DOHH2 (cell line): ENCODE results near the gene PTGDS.

Source experiments
- H3F3A ChIP-seq: fragments of 200-600 bp; sonication (generic), shearing (Covaris generic); 2 replicates; pipeline ENCODE4 v1.6.0; 2016; ENCODE audit warnings: antibody characterized with exemption, mild to moderate bottlenecking; ENCODE audit not compliant: control insufficient read depth, insufficient read depth
- H3K27ac ChIP-seq: fragments of 200-600 bp; sonication (generic); 2 replicates; pipeline ENCODE4 v1.5.1; 2014; ENCODE audit warnings: low read depth, mild to moderate bottlenecking, low read length, moderate library complexity
- H3K27me3 ChIP-seq: fragments of 200-600 bp; sonication (generic); 2 replicates; pipeline ENCODE4 v1.6.1; 2014; ENCODE audit warnings: mild to moderate bottlenecking, low read length, mixed read lengths; ENCODE audit not compliant: control insufficient read depth
- H3K36me3 ChIP-seq: fragments of 200-600 bp; sonication (generic); 2 replicates; pipeline ENCODE4 v1.6.1; 2014; ENCODE audit warnings: mild to moderate bottlenecking, low read length, moderate library complexity, mixed read lengths; ENCODE audit not compliant: control insufficient read depth
- H3K4me1 ChIP-seq: fragments of 200-600 bp; sonication (generic); 2 replicates; pipeline ENCODE4 v1.6.1; 2014; ENCODE audit warnings: mild to moderate bottlenecking, low read length, mixed read lengths; ENCODE audit not compliant: control insufficient read depth
- H3K4me2 ChIP-seq: fragments of 200-600 bp; sonication (generic); 2 replicates; pipeline ENCODE4 v1.6.0; 2014; ENCODE audit warnings: mild to moderate bottlenecking, low read length, moderate library complexity
- H3K4me3 ChIP-seq: fragments of 200-600 bp; sonication (generic); 2 replicates; pipeline ENCODE4 v1.5.1; 2014; ENCODE audit warnings: mild to moderate bottlenecking, low read length, mixed read lengths
- H3K79me2 ChIP-seq: fragments of 200-600 bp; sonication (generic); 2 replicates; pipeline ENCODE4 v1.6.1; 2014; ENCODE audit warnings: mild to moderate bottlenecking, low read length, mixed read lengths; ENCODE audit not compliant: control insufficient read depth
- H3K9me2 ChIP-seq: fragments of 200-600 bp; sonication (generic); replicated peaks from 2 replicates; pipeline ENCODE4 v1.6.1; 2014; ENCODE audit warnings: mild to moderate bottlenecking, low read length, mixed read lengths; ENCODE audit not compliant: control insufficient read depth
- H3K9me3 ChIP-seq: fragments of 200-600 bp; sonication (generic); 2 replicates; pipeline ENCODE4 v1.6.1; 2014; ENCODE audit warnings: antibody characterized with exemption, low read length, mixed read lengths; ENCODE audit not compliant: control insufficient read depth, insufficient read depth
- H4K20me1 ChIP-seq: fragments of 200-600 bp; sonication (generic); 2 replicates; pipeline ENCODE4 v1.6.0; 2014; ENCODE audit warnings: low read depth, mild to moderate bottlenecking, antibody characterized with exemption, low read length, moderate library complexity; ENCODE audit not compliant: control insufficient read depth, insufficient read depth
- CTCF ChIP-seq: fragments of 200-600 bp; sonication (generic); IDR thresholded peaks from one replicate; pipeline ENCODE4 v1.5.1; 2014; ENCODE audit warnings: antibody characterized with exemption, mild to moderate bottlenecking, low read depth, low read length; ENCODE audit not compliant: poor library complexity, severe bottlenecking
- EZH2phosphoT487 ChIP-seq: fragments of 200-600 bp; sonication (generic); IDR thresholded peaks from 2 replicates; pipeline ENCODE4 v1.6.1; 2017; ENCODE audit warnings: borderline replicate concordance, mild to moderate bottlenecking, antibody characterized with exemption, low read length, moderate library complexity, mixed read lengths

The PTGDS gene

GRCh38 chr9:136972335-136972734 is 5.0 kb upstream of the PTGDS start:
- H3K27ac ChIP-seq = no peak overlapping the region
- no peaks in the 10 kb centered on the region for H3K9me2 ChIP-seq
- H4K20me1 ChIP-seq = no peaks in the 10 kb centered on the region
- no peak overlapping the region for H3K4me2 ChIP-seq
- H3F3A ChIP-seq = no peaks in the 10 kb centered on the region
- H3K9me3 ChIP-seq = no peaks in the 10 kb centered on the region
- H3K4me3 ChIP-seq = no peak overlapping the region
- H3K79me2 ChIP-seq = no peaks in the 10 kb centered on the region
- no peaks in the 10 kb centered on the region for H3K27me3 ChIP-seq
- H3K36me3 ChIP-seq = no peaks in the 10 kb centered on the region
- no peaks in the 10 kb centered on the region; the same call in 1 of the 2 replicates for H3K4me1 ChIP-seq
- TF ChIP-seq EZH2phosphoT487 (no peak), CTCF (no peak)

GRCh38 chr9:136972743-136973142 is 4.6 kb upstream of the PTGDS start:
- no peak for TF ChIP-seq CTCF
- TF ChIP-seq EZH2phosphoT487 = no peak
- no peaks in the 10 kb centered on the region for H3F3A ChIP-seq

GRCh38 chr9:136973618-136974617 is 3.4 kb upstream of the PTGDS start:
- no peak overlapping the region for H3K27ac ChIP-seq
- TF ChIP-seq EZH2phosphoT487 (no peak), CTCF (no peak)
- H3K4me3 ChIP-seq = no peak overlapping the region
- no peaks in the 10 kb centered on the region for H3K9me2 ChIP-seq
- H3K36me3 ChIP-seq = no peaks in the 10 kb centered on the region
- no peaks in the 10 kb centered on the region for H3K9me3 ChIP-seq
- H3K79me2 ChIP-seq = no peaks in the 10 kb centered on the region
- H4K20me1 ChIP-seq = no peaks in the 10 kb centered on the region
- no peaks in the 10 kb centered on the region for H3F3A ChIP-seq
- H3K4me2 ChIP-seq = no peak overlapping the region
- no peaks in the 10 kb centered on the region for H3K27me3 ChIP-seq
- H3K4me1 ChIP-seq = no peaks in the 10 kb centered on the region; the same call in 1 of the 2 replicates

More at GRCh38 chr9:136972743-136973142, 4.6 kb upstream of the PTGDS start:
- Histone ChIP-seq H3K27ac (no peak overlapping the region), H3K36me3 (no peaks in the 10 kb centered on the region), H3K9me3 (no peaks in the 10 kb centered on the region), H3K79me2 (no peaks in the 10 kb centered on the region), H3K27me3 (no peaks in the 10 kb centered on the region), H3K9me2 (no peaks in the 10 kb centered on the region), H3K4me3 (no peak overlapping the region), H3K4me2 (no peak overlapping the region), H3K4me1 (no peaks in the 10 kb centered on the region; the same call in 1 of the 2 replicates), H4K20me1 (no peaks in the 10 kb centered on the region)
